HFF-Myc (cell line): ENCODE data around the gene UCP3.

Experiments used
- DNase-seq: peaks from one replicate; pipeline ENCODE4 v3.0.0-alpha.2; 2011; ENCODE audit warnings: low read depth; ENCODE audit errors: extremely low read depth
- H3K4me3 ChIP-seq: replicated peaks from 2 replicates; pipeline ENCODE4 v1.5.1; 2011; ENCODE audit warnings: low read depth, mild to moderate bottlenecking, control low read depth, low read length
- TF ChIP-seq, protein P1 (sequence below): IDR thresholded peaks from 2 replicates; pipeline ENCODE4 v1.5.1; 2012; ENCODE audit warnings: mild to moderate bottlenecking, low read depth, low read length, control low read depth; ENCODE audit errors: missing control alignments

Gene UCP3

DNA sequence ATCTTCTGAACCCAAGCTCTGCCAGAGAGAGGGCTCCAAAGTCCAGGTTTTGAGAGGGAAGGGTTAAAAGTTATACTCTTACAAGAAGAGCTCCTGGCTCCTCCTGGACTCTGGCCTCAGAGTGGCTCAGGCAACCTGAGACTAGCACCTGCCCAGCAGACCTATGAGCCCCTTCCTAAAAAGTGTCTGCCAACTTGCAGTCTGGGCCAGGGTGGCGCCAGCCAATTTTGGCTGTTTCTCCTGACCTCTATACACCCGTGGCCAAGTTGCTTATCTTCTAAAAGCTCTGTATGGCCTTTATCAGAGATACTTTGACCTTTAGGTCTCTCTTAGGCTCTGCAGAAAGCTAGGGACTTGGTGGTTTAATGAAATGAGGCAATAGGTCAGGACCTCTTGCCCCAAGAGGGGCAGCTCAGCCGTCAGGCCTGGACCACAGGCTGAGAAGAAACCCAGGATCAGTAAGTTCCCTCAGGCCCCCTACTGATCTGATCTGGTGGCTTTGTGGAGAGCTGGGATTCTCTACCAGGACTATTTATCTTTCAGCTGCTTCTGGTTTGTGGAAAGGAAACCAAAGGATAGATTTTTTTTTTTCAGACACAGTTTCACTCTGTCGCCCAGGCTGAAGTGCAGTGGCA is 10.3 kb upstream of the UCP3 start:
- no peak overlapping the region for H3K4me3 ChIP-seq
- no peak for DNase-seq
- TF ChIP-seq, protein P1, sequence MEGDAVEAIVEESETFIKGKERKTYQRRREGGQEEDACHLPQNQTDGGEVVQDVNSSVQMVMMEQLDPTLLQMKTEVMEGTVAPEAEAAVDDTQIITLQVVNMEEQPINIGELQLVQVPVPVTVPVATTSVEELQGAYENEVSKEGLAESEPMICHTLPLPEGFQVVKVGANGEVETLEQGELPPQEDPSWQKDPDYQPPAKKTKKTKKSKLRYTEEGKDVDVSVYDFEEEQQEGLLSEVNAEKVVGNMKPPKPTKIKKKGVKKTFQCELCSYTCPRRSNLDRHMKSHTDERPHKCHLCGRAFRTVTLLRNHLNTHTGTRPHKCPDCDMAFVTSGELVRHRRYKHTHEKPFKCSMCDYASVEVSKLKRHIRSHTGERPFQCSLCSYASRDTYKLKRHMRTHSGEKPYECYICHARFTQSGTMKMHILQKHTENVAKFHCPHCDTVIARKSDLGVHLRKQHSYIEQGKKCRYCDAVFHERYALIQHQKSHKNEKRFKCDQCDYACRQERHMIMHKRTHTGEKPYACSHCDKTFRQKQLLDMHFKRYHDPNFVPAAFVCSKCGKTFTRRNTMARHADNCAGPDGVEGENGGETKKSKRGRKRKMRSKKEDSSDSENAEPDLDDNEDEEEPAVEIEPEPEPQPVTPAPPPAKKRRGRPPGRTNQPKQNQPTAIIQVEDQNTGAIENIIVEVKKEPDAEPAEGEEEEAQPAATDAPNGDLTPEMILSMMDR = no peak

DNA sequence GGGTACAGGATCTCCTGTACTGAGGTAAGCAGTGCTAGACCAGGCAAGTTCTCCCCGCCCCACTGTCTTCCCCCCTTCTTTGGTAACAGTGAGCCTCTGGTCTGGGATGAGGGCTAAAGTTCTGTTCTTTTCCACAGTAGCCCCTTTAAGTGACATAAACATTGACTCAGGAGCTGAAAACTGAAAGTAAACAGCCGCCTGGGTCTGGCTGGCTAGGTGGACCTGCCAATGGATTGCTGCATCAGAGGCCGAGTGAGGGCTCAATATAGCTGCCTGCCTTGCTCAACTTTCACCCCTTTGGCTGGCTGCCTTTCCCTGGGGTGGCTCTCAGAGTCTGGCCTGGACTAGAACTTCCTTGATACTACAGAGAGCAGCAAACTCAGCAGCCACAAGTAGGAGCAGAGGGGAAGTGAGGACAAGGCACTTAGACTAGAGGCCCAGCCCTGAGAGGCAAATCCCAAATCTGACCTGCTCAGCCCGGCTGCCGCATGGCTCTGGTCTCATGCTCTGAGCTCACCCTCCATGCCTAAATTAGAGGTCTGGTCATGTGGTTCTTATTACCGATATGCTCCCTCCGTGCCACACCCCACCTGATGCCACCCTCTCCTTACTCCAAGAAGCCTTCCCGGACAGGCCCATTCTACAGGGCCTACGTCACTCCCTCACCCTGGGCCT is 9.6 kb upstream of the UCP3 start:
- DNase-seq = no peak
- no peak overlapping the region for H3K4me3 ChIP-seq

DNA sequence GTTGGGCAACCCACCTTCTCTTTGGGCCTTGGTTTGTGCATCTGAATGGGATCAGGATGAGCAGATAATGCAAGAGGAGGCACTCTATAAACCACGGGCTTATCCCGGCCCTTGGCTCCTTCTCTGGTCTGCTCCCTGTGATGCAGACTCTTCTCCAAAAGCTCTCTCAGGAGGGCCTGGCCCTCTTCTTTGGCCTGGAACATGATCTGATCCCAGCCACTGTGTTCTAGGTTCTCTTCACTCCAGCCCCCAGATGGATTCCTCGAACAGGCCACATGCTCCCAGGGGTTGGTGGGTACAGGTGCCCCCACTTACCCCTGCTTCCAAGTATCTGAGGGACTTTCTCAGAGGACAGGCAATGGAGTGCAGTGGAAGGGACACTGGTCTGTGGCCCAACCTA is 8.7 kb upstream of the UCP3 start:
- no peak for DNase-seq
- no peak overlapping the region for H3K4me3 ChIP-seq
- TF ChIP-seq, protein P1 = no peak

More for the DNA sequence above, 9.6 kb upstream of the UCP3 start:
- TF ChIP-seq, protein P1 = no peak

DNA sequence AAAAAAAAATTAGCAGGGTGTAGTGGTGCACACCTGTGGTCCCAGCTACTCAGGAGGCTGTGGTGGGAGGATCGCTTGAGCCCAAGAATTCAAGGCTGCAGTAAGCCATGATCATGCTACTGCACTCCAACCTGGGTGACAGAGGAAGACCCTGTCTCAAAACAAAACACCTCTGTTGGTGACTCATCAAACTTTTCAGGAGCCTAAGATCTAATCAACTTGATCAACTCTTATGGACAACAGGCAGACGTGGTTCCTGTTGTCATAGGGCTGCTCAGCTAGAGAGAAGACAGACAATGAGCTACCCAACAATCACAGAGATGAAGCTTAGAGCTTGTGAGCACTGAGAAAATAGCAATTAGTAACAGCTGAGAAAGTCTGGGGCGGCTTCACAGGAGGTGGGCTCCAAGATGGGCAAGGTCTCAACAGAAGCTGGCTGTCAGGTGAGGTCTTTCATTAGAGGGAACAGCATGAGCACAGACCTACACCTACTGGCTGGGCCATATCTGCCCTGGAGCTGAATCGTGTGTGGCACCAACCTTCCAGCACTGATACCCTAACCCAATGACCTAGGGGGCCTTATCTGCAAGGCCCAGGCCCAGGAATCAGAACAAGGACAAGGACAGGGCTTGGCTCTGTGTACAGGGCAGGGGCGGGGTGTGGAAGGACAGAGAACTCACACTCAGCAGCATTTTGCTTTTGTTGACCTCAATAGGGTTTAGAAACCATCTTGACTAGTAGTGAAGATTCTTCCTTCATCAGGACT is 7.2 kb upstream of the UCP3 start:
- no peak for DNase-seq
- H3K4me3 ChIP-seq = no peak overlapping the region
- TF ChIP-seq, protein P1 = no peak

DNA sequence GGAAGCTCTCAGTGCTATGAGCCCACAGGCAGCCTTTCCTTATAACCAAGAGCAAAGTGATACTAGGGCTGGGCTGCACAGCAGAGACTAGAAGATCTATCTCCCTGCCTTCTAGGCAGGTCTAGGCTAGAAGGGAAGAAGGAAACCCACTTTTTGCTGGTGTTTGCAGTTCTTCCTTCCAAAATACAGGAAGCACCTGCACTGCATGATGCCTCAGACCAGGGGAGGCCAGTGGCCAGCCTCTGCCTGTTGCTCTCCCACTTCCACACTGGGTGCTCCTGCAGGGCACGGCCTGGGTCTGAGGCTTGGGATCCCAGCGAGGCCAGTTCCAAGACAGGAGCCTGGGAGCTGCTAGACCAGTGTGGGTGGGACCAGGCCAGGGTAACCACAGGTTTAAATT is 6.0 kb upstream of the UCP3 start:
- TF ChIP-seq, protein P1 = no peak
- H3K4me3 ChIP-seq = no peak overlapping the region
- DNase-seq = no peak

DNA sequence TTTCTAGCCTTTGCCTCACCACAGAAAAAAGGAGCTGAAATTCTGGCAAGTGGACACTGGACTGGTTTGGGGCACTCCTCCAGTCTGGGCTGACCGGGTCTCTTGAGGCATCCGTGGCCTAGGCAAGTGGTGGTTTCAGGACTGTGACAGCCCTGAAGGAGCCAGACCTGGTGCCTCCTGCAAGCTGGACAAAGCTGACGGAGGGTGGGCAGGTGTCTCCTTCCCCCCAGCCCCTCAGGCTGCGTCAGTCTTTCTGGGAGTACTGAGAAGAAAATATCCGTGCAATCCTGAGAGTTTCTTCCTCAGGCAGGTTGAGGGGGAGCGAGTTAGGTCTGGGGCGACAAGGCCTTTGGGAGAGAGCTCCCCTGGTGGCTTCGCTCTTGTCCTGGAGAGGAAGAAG is 4.3 kb upstream of the UCP3 start:
- no peak for DNase-seq
- TF ChIP-seq, protein P1 = no peak
- H3K4me3 ChIP-seq = no peak overlapping the region
